ENCODE results near the gene SAMD1. TPM values are rescaled to one million over a fixed set of nuclear protein-coding genes. Genes with fewer than 3 reads are reported as not detected.

The SAMD1 gene
- 33.2 and 49.4 TPM in 2 replicates for total RNA-seq

DNA sequence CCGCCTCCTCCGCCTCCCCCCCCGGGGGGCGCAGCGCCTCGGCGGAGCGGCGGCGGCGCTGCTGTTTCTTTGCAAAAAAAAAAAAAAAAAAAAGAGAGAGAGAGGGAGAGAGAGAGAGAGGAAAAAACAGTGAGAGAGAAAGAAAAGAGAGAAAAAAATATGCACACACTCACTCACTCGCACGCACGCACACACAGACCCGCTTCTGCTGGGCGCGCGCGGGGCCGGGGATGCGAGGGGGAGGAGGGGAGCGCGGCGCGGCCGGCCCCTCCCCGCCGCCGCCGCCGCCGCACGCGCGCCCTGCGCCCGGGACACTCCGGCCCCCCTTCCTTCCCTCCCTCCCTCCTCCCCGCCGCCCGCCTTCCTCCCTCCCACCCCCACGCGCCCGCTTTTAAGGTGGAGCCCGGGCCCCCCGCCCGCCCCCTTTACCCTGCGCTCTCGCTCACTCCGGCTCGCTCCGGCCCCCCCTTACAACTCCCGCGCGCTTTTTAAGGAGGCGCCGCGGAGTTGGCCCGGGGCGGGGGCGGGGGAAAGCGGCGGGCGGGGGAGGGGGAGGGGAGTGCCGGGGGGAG is at the start of gene SAMD1:
Gene SAMD1, minus strand, starts transcription at position 243 of the 572 bp plus-strand sequence.

GRCh38 chr19:14136509-14137281 is 46.1 kb upstream of the SAMD1 start, which contains the start of gene ASF1B:
Gene ASF1B (minus strand): TSS chr19:14136589. CDS start chr19:14136456, 133 bp downstream.

GRCh38 chr19:14117668-14118164 is 27.2 kb upstream of the SAMD1 start, which contains the start of gene PRKACA:
Gene PRKACA (minus strand): TSS chr19:14117762. CDS start chr19:14117547, 215 bp downstream.

GRCh38 chr19:14085309-14085995 is 5.1 kb downstream of the SAMD1 start, which contains the start of gene C19orf67:
Gene C19orf67 (minus strand): TSS chr19:14085783. CDS start chr19:14085627, 156 bp downstream.

GRCh38 chr19:14072535-14073260 is 17.9 kb downstream of the SAMD1 start, which contains the start of gene MISP3:
Gene MISP3 (plus strand): TSS chr19:14072786. CDS start chr19:14073310, 524 bp downstream.

DNA sequence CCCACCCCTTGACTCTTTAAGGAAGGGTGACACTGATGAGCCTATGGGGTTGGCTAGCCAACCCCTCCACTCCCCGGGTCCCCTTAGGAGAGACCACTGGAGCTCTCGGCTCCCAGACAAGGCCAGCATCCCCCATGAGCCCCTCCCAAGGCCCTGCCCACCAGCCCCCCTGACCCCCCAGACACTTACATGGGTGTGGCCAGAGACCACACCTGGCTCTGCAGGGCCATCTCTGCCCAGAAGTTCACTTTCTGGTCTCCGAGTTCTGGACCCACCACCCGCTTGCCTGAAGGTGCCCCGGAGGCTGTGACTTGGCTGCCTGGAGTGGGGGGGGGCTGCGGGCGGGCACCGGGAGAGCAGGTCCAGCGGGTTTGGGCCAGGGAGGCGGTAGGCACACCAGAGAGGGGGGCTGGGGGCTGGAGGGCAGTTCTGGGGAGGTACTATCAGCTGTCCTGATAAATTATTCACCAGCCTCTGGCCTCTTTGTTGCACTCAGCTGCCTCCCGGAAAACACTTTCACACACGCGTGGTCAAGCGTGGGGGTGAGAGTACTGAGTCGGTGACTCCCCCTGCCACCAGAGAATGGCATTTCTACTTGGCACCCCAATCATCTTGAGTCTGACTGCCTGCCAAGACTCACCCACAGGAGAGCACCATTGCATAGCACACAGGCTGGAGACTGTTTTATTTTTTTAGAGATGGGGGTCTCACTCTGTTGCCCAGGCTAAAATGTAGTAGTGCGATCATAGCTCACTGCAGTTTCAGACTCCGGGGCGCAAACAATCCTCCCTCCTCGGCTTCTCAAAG is 28.6 kb downstream of the SAMD1 start, which contains the start of gene PALM3:
Gene PALM3, minus strand, starts transcription at position 326 of the 807 bp plus-strand sequence. Its CDS starts 96 bp downstream, at position 230.

Other genes starting within 250 kb of the SAMD1 start
- gene NANOS3, start 213.6 kb downstream of the SAMD1 start, total RNA-seq = not detected in 2 replicates
- gene BRME1, start 184.6 kb downstream of the SAMD1 start, total RNA-seq = 0.18 and 0.49 TPM in 2 replicates
- gene CC2D1A, start 184.6 kb downstream of the SAMD1 start, total RNA-seq = 16.6 and 16.8 TPM in 2 replicates
- gene PODNL1, start 152.3 kb downstream of the SAMD1 start, total RNA-seq = 0.36 TPM in 1 of 2 replicates, not detected in the other
- 16.2 and 20.9 TPM in 2 replicates for gene DCAF15, start 138.2 kb downstream of the SAMD1 start, total RNA-seq
- gene RFX1, start 84.4 kb downstream of the SAMD1 start, total RNA-seq = 2.0 and 4.9 TPM in 2 replicates
- gene RLN3, start 62.6 kb downstream of the SAMD1 start, total RNA-seq = not detected in 2 replicates
- 1.1 TPM in 2 replicates for gene IL27RA, start 59.0 kb downstream of the SAMD1 start, total RNA-seq
- 0.54 TPM in 1 of 2 replicates, not detected in the other for gene PALM3, start 28.7 kb downstream of the SAMD1 start, total RNA-seq
- gene MISP3, start 18.0 kb downstream of the SAMD1 start, total RNA-seq = 0.65 TPM in 1 of 2 replicates, not detected in the other
- gene C19orf67, start 5.0 kb downstream of the SAMD1 start, total RNA-seq = not detected in 2 replicates
- gene PRKACA, start 27.0 kb upstream of the SAMD1 start, total RNA-seq = 59.8 and 75.0 TPM in 2 replicates
- gene ASF1B, start 45.8 kb upstream of the SAMD1 start, total RNA-seq = 5.7 and 19.5 TPM in 2 replicates
- gene ADGRL1, start 115.4 kb upstream of the SAMD1 start, total RNA-seq = 7.6 and 9.1 TPM in 2 replicates

All from cardiac atrium fibroblast (primary cell).